ENCODE results near the gene KCNK10.

KCNK10 gene

DNA sequence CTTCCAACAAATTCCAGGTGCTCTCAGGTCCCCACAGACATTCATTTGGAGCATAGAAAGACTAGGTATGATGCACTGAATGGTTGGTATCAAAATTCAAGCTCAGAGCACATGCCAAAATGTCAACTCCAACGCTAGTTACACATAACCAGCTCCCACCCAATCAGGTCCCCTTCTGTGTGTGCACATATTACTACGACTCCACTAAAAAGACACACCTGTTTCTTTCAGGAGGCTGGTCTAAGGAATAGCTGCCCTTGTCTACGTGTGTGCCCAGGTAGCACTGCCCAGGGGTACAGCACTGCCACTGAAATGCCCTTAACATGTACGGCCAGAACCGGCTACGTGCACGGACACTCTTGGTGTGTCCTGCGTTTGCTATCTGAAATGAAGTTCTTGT is 138.1 kb downstream of the KCNK10 start:
- Histone ChIP-seq H3K27ac (replicated peaks) (no peak overlapping the region), H3K4me3 (replicated peaks; ENCODE audit: insufficient read depth, low read length) (no peak overlapping the region), H3K27me3 (ENCODE audit: insufficient read depth, poor library complexity, severe bottlenecking) (no peaks in the 10 kb centered on the region)
- DNase-seq (ENCODE audit: low read depth in 1 of 2, low spot score in 1 of 2) = no peak
- TF ChIP-seq, protein P1, sequence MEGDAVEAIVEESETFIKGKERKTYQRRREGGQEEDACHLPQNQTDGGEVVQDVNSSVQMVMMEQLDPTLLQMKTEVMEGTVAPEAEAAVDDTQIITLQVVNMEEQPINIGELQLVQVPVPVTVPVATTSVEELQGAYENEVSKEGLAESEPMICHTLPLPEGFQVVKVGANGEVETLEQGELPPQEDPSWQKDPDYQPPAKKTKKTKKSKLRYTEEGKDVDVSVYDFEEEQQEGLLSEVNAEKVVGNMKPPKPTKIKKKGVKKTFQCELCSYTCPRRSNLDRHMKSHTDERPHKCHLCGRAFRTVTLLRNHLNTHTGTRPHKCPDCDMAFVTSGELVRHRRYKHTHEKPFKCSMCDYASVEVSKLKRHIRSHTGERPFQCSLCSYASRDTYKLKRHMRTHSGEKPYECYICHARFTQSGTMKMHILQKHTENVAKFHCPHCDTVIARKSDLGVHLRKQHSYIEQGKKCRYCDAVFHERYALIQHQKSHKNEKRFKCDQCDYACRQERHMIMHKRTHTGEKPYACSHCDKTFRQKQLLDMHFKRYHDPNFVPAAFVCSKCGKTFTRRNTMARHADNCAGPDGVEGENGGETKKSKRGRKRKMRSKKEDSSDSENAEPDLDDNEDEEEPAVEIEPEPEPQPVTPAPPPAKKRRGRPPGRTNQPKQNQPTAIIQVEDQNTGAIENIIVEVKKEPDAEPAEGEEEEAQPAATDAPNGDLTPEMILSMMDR (IDR thresholded peaks at IDR 0.05; ENCODE audit: insufficient read depth, low read length) = no peak
- TF ChIP-seq, protein P2, sequence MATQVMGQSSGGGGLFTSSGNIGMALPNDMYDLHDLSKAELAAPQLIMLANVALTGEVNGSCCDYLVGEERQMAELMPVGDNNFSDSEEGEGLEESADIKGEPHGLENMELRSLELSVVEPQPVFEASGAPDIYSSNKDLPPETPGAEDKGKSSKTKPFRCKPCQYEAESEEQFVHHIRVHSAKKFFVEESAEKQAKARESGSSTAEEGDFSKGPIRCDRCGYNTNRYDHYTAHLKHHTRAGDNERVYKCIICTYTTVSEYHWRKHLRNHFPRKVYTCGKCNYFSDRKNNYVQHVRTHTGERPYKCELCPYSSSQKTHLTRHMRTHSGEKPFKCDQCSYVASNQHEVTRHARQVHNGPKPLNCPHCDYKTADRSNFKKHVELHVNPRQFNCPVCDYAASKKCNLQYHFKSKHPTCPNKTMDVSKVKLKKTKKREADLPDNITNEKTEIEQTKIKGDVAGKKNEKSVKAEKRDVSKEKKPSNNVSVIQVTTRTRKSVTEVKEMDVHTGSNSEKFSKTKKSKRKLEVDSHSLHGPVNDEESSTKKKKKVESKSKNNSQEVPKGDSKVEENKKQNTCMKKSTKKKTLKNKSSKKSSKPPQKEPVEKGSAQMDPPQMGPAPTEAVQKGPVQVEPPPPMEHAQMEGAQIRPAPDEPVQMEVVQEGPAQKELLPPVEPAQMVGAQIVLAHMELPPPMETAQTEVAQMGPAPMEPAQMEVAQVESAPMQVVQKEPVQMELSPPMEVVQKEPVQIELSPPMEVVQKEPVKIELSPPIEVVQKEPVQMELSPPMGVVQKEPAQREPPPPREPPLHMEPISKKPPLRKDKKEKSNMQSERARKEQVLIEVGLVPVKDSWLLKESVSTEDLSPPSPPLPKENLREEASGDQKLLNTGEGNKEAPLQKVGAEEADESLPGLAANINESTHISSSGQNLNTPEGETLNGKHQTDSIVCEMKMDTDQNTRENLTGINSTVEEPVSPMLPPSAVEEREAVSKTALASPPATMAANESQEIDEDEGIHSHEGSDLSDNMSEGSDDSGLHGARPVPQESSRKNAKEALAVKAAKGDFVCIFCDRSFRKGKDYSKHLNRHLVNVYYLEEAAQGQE (IDR thresholded peaks at IDR 0.05; ENCODE audit: insufficient replicate concordance, low read depth) = no peak
- no peak for TF ChIP-seq POLR2AphosphoS5 (IDR thresholded peaks at IDR 0.05; ENCODE audit: low read depth)
- no peak for TF ChIP-seq GABPA (IDR thresholded peaks at IDR 0.05; ENCODE audit: low read depth)
- TF ChIP-seq SPI1 (IDR thresholded peaks at IDR 0.05; ENCODE audit: borderline replicate concordance, low read depth) = no peak

DNA sequence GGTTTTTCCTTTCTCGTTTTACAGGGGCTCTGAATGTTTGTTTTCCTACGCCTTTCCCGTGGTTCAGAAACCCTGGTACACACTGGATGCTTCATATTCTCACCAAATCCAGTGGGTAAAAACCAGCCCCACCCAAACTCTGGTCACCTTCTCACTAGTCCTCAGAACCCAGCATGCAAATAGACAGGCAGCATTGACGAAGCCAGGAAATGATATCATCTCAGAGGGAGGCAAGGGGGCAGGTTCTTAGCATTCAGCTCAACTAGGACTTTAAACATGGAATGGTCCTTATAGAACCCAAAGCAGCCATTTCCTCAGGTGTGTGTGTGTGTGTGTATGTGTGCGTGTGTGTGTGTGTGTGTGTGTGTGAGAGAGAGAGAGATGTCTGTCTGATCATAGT is 142.0 kb downstream of the KCNK10 start:
- H3K27me3 ChIP-seq (ENCODE audit: insufficient read depth, poor library complexity, severe bottlenecking) = no peaks in the 10 kb centered on the region
- no peak for DNase-seq (ENCODE audit: low read depth in 1 of 2, low spot score in 1 of 2)

DNA sequence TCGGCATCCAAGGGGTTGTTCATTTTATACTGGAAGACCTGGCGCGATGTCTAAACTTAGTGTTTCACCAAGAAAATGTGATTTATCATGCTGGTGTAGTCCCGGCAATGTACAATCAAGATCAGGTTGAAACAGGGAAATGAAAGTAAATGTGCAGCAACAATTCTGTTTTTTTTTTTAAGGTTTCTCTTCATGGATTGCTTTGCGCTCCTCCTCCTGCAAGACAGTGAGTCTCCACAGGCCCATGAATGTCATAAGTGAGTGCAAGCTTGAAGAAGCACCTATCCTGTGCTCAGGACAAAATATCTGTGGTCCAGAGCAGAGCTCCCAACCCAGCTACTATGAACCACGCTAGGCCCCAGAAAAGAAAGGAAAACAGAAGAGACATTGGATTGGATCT is 143.4 kb downstream of the KCNK10 start:
- Histone ChIP-seq H3K27ac (replicated peaks) (no peak overlapping the region), H3K27me3 (ENCODE audit: insufficient read depth, poor library complexity, severe bottlenecking) (no peaks in the 10 kb centered on the region), H3K4me3 (replicated peaks; ENCODE audit: insufficient read depth, low read length) (no peak overlapping the region)
- TF ChIP-seq, protein P1 (IDR thresholded peaks at IDR 0.05; ENCODE audit: insufficient read depth, low read length) = no peak
- TF ChIP-seq, protein P2 (IDR thresholded peaks at IDR 0.05; ENCODE audit: insufficient replicate concordance, low read depth) = no peak
- TF ChIP-seq GABPA (IDR thresholded peaks at IDR 0.05; ENCODE audit: low read depth) (no peak), SPI1 (IDR thresholded peaks at IDR 0.05; ENCODE audit: borderline replicate concordance, low read depth) (no peak), POLR2AphosphoS5 (IDR thresholded peaks at IDR 0.05; ENCODE audit: low read depth) (no peak)
- DNase-seq (ENCODE audit: low read depth in 1 of 2, low spot score in 1 of 2) = no peak

More for the DNA sequence above, 142.0 kb downstream of the KCNK10 start:
- H3K27ac ChIP-seq (replicated peaks) = no peak overlapping the region
- no peak overlapping the region for H3K4me3 ChIP-seq (replicated peaks; ENCODE audit: insufficient read depth, low read length)
- TF ChIP-seq, protein P1 (IDR thresholded peaks at IDR 0.05; ENCODE audit: insufficient read depth, low read length) = no peak
- no peak for TF ChIP-seq GABPA (IDR thresholded peaks at IDR 0.05; ENCODE audit: low read depth)
- TF ChIP-seq, protein P2 (IDR thresholded peaks at IDR 0.05; ENCODE audit: insufficient replicate concordance, low read depth) = no peak
- no peak for TF ChIP-seq POLR2AphosphoS5 (IDR thresholded peaks at IDR 0.05; ENCODE audit: low read depth)
- no peak for TF ChIP-seq SPI1 (IDR thresholded peaks at IDR 0.05; ENCODE audit: borderline replicate concordance, low read depth)

All from HL-60 (cell line).